GM19023 (cell line): Measurements from ENCODE around the gene WASHC4.
A peak's percentile ranks its signal among the peaks of the same experiment; 100 is the strongest.
"Not testable (repeated sequence)": the region's sequence is repeated elsewhere in the genome, so short reads cannot be mapped to it uniquely, and the experiment has no call there.

ENCODE experiments used
- ATAC-seq: cut with Tn5 transposase; IDR thresholded peaks from one replicate; pipeline ENCODE4 v1.9.1; 2021; ENCODE audit warnings: mild to moderate bottlenecking, moderate library complexity; ENCODE audit not compliant: unreplicated experiment

Gene WASHC4

DNA sequence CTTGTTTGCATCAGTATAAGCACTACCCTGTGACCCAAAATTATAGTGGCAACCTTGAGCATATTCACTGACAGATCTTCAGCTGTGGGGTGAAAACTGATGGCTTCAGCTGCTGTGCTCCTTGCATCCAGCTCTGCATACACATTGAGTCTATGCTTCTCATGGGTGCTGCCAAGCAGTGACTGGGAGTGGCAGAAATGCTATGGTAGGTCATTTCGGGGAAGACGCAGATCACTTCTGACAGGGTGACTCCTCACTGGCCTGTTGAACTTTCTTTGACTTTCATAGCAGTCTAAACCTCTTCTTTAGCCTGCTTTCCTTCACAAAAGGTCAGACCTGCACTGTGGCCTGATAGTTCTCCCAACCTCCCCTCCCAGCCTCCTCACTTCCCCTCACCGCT, 17.7 kb upstream of the WASHC4 start:
- ATAC-seq = no peak

DNA sequence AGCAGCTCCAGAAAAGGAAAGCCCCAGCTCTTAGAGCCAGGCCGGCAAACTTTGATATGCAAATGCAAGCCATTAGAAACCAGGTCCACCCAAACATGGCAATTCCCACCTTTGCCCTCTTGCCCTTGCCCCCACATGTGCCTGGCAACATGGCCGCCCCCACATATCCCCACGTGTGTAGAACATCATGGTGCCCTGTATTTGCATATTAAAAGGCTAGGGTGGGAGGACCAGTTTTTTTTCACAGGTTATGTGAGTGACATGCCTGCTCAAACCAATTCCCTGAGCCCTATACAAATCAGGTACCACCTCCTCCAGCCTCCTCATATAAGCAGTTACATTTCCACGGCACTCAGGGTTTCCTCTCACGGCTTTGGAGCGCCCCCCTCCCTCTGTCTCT, 17.2 kb upstream of the WASHC4 start:
- ATAC-seq = no peak

GRCh38 chr12:105091476-105092206, 15.9 kb upstream of the WASHC4 start:
- no peak for ATAC-seq

GRCh38 chr12:105092336-105092735, 15.2 kb upstream of the WASHC4 start:
- no peak for ATAC-seq

DNA sequence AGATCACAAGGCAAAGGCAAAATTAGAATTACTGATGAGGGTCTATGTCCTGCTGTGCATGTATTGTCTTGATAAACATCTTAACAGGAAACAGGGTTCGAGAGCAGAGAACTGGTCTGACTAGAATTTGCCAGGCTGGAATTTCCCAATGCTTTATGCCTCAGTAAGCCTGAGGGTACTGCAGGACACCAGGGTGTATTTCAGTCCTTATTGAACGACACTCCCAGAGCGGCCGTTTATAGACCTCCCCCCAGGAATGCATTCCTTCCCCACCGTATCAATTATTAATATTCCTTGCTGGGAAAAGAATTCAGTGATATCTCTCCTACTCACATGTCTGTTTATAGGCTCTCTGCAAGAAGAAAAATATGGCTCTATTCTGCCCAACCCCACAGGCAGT, 12.2 kb upstream of the WASHC4 start:
- not testable (repeated sequence) for ATAC-seq

DNA sequence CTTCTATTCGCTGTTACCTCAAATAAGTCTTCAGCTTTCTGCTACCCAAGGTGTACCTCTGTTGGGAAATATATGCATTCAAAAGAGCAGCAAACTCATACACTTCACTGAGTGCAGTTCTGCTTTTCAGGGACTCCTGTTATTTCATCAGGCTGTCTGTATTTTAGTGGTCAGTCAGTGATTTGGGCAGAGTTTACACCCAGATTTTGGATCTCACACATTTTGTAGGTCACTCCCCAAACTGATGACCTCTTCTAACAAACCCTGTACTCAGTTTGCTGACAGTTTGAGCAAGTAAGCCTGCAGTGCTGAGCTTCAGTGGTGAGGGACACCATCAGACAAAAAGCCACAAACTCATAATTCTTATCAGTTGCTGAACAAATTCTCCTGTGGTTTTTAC, 8.2 kb upstream of the WASHC4 start:
- no peak for ATAC-seq

DNA sequence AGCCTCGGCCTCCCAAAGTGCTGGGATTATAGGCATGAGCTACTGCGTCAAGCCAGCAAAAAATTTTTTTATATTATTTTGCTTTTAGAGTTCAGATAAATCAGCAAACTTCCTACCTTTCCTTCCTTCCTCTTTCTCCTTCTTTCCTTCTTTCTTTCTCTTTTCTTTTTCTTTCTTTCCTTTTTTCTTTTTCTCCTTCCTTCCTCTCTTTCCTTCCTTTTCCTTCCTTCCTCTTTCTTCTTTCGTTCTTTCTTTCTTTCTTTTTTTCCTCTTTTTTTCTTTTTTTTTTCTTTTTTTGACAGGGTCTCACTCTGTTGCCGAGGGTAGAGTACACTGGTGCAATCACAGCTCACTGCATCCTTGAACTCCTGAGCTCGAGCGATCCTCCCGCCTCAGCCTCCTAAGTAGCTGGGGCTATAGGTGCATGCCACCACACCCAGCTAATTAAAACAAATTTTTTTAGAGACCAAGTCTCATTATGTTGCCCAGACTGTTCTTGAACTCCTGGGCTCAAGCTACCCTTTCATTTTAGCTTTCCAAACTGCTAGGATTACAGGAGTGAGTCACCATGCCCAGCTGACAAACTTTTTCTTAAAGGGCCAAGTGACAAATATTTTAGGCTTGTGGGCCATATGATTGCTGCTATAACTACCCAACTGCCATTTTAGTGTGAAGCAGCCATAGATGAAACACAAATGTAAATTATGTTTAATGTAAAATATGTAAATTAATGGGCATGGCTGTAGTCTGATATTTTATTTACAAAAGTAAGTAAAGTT, 7.1 kb upstream of the WASHC4 start:
- no peak for ATAC-seq

- no peak for ATAC-seq
Measured at GRCh38 chr12:105100998-105101397, 6.5 kb upstream of the WASHC4 start.

DNA sequence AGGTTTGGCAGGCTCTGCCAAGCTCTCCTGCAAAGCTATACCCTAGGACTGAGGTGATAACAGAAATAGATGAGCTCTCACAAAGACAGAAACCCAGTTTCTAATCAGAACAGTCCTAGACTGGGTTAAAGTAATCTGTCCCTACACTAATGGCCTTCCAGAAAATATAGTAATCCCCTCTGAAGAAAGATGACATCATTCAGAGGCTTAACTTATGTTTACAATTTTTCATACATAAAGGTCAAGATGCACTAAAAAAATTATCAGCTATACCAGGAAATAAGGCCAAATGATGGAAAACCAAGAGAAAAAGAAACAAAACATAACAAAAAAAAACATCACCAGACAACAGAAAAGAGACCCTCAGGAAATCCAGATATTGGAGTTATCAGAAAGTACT, 4.9 kb upstream of the WASHC4 start:
- no peak for ATAC-seq

- no peak for ATAC-seq
Measured at GRCh38 chr12:105104762-105105161, 2.8 kb upstream of the WASHC4 start.

DNA sequence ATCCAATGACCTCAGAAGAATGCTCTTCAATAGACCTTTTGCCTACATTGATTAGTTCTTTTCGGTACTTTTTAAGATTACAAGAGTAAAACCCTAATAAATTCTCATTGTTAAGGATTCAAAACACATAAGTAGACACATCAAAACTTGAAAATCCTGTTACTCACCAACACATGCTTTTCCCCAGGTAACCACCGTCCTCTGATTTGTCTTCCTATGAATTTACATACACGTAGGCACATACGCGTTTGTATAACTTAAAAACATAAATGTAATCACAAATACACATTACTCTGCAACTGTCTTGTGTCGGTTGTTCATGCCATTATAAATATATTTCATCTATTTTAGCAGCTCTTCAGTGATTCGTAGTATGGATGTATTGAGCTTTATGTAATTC, 910 bp upstream of the WASHC4 start:
- no peak for ATAC-seq

DNA sequence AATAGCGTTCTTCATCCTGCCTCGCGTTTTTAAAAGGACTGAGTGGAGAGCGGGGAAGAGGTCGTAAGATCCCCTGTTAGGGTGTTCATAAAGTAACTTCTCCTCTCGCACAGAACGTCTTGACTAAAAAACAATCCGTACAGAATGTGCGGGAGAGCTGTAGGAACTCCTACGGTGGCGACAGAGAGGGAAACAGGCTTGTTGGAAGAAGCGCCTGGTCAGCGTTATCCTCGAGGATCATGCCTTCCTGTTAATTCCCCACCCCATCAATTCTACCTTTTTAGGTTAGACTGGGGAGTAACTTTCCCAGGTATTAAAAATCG, 399 bp upstream of the WASHC4 start:
- peak; percentile 12 for ATAC-seq

DNA sequence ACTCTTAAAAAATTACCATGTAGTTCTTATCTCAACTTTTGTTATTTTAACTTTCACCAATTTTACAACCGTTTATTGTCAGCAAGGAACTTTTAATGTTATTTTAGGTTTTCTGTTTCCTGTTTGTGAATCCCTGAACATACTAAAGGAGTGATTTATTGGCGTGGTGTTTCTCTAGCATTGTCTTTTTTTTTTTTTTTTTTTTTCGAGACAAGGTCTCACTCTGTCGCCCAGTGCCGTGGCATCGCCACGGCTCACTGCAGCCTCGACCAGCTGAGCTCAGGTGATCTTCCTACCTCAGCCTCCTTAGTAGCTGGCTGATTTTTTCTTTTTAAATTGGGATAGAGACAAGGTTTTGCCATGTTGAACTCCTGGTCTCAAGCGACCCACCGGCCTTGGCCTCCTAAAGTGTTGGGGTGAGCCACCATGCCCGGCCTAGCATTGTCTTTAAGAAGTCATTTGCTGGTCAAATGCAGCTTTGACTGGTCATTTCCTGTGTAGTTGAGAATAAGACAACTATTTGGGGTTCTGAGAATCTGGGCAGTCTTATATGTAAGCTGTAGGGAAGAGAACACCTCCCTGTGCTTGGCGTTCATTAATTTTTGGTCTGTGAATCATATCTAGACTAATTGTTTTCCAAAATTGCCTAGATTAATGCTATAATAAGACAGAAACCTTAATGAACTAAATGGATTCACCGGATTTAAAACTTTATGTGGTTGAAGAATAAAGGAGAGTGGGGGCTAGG, 2.1 kb downstream of the WASHC4 start:
- ATAC-seq = peak; percentile 22

GRCh38 chr12:105110851-105111250, 3.3 kb downstream of the WASHC4 start:
- no peak for ATAC-seq

- ATAC-seq = no peak
Measured at GRCh38 chr12:105113094-105113493, 5.6 kb downstream of the WASHC4 start.

- ATAC-seq = no peak
Measured at GRCh38 chr12:105116969-105117368, 9.4 kb downstream of the WASHC4 start.

GRCh38 chr12:105120551-105120950, 13.0 kb downstream of the WASHC4 start:
- ATAC-seq = no peak

- ATAC-seq = no peak
Measured at GRCh38 chr12:105138248-105138647, 30.7 kb downstream of the WASHC4 start.

DNA sequence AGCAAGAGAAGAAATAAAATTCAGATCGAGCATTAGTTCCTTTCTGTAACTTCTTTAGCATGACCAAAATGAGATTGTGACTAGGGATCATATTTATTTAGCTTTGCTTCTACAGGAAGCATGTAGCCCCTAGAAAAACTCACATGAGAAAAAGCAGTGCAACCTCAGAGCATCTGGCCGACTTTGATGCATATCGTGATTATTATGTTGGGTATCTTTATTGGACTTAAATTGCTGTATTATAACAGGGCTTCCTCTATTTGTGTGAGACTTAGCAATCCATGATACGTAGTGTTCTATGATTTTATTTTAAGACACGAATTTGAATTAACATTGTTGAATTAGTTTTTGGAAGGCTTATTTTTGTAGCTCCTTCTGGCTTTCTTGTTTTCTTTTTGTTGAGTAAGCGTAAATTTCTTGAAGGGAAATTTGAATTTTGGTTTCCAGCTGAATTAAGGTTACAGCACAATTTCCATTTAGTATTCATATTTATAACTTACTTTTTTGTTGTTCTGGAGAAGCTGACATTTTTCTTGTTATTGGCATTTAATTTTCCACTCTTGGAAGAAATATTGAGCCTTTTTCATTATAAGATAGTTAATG, 33.9 kb downstream of the WASHC4 start:
- no peak for ATAC-seq

- ATAC-seq = no peak
Measured at GRCh38 chr12:105142259-105142658, 34.7 kb downstream of the WASHC4 start.

DNA sequence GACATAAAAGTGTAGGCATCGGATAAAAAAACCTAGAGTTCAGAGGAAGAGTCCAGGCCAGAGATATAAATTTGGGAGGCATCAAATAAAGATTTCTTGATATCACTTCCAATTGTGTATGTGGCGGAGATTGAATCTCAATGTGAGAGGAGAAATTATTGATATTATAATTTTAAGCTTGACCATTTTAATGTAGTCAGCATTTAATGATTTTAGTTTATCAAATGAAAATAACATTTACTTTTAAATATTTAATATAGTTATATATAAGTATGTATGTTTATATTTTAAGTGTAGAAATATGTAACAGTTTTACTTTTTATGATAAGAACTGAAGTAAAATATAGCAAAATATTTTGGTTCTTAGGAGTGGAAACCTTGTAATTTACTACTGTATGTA, 48.7 kb downstream of the WASHC4 start:
- no peak for ATAC-seq

- ATAC-seq = no peak
Measured at GRCh38 chr12:105157606-105158005, 50.1 kb downstream of the WASHC4 start.
